Activated CD8-positive, alpha-beta memory T cell treated with anti-CD3 and anti-CD28 coated beads, Interleukin-2, amount 50 U/mL, for 24 hours (primary cell): ENCODE measurements around the gene P2RY8.

ENCODE experiments used
- DNase-seq: peaks from one replicate; pipeline ENCODE4 v3.0.0-alpha.2; 2020; ENCODE audit errors: extremely low read depth

The P2RY8 gene

GRCh38 chrX:1417921-1418771 is 118.8 kb downstream of the P2RY8 start:
- DNase-seq = no peak

- no peak for DNase-seq
Observed at GRCh38 chrX:1416965-1417760, 119.8 kb downstream of the P2RY8 start.

GRCh38 chrX:1416327-1416784 is 120.6 kb downstream of the P2RY8 start:
- no peak for DNase-seq
